ENCODE results near the gene FCHSD2. TPM values are rescaled to one million over a fixed set of nuclear protein-coding genes. Genes with fewer than 3 reads are reported as not detected.

The FCHSD2 gene
- total and polyA plus RNA-seq, 2 donors (not counting 3 experiments of a cell fraction or from before 2014, with no cell fraction given), result 20.8 to 56.9 TPM

- H3K9me1 ChIP-seq (replicated peaks; ENCODE audit: control insufficient read depth, extremely low read depth, insufficient read depth, low read length), result no peaks in the 10 kb centered on the region
- H3K9me3 ChIP-seq (replicated peaks; ENCODE audit: control insufficient read depth, insufficient read depth, low read length), result no peaks in the 10 kb centered on the region
- H3K27me3 ChIP-seq (ENCODE audit: control insufficient read depth in 2 of 2, insufficient read depth in 2 of 2, low read length in 2 of 2), result no peaks in the 10 kb centered on the region
- DNase-seq (ENCODE audit: low read depth, low spot score) (no peak), FAIRE-seq (no peak)
- ChIA-PET CTCF (no interaction called here), POLR2A (no interaction called here)
- no peak overlapping the region for H3K4me2 ChIP-seq (ENCODE audit: insufficient read depth, low read length)
- no peak overlapping the region for H3K9ac ChIP-seq (replicated peaks; ENCODE audit: extremely low read depth, insufficient read depth, low read length)
- intact Hi-C loops (cut with micrococcal nuclease) (no loop called here), dilution Hi-C loops (cut with MboI; ENCODE audit: extremely low pct_ligation_motif_present, low sequenced_read_pairs) (no loop called here)
- H4K20me1 ChIP-seq (replicated peaks; ENCODE audit: control insufficient read depth, extremely low read depth, insufficient read depth, low read length), result no peaks in the 10 kb centered on the region
- H3K4me1 ChIP-seq (ENCODE audit: control insufficient read depth, extremely low read depth, insufficient read depth, low read length), result peaks cover 13% of the 10 kb centered on the region
- H3K4me3 ChIP-seq (replicated peaks in 1 of 3; ENCODE audit: insufficient read depth in 1 of 3, low read depth in 1 of 3, low read length in 3 of 3), result no peak overlapping the region
- no peak for TF ChIP-seq GATA2 (IDR thresholded peaks at IDR 0.05; ENCODE audit: insufficient read depth, insufficient read length, low read depth, low read length)
- TF ChIP-seq JUN (IDR thresholded peaks at IDR 0.05; ENCODE audit: borderline replicate concordance, insufficient read depth, insufficient read length, low read depth), result no peak
- no peak for TF ChIP-seq EZH2 (IDR thresholded peaks at IDR 0.05; ENCODE audit: borderline replicate concordance, low read depth, low read length, severe bottlenecking)
- TF ChIP-seq POLR2A (IDR thresholded peaks at IDR 0.05; ENCODE audit: low read depth, low read length), result no peak
- H3K27ac ChIP-seq (ENCODE audit: insufficient read depth, low read depth, low read length), result no peak overlapping the region
- no peaks in the 10 kb centered on the region for H3K79me2 ChIP-seq (ENCODE audit: control insufficient read depth, insufficient read depth, low read length)
- H3K36me3 ChIP-seq (ENCODE audit: control insufficient read depth in 2 of 2, extremely low read depth in 1 of 2, insufficient read depth in 2 of 2, low read length in 2 of 2), result no peaks in the 10 kb centered on the region
- no TSS peak for BruUV-seq (replicated peaks)
- no peak overlapping the region for H2AFZ ChIP-seq (ENCODE audit: low read depth, low read length)
These were observed 210.0 kb downstream of the FCHSD2 start for GRCh38 chr11:72932132-72932570.

GRCh38 chr11:72930008-72930407 lies 212.1 kb downstream of the FCHSD2 start:
- Histone ChIP-seq H3K27me3 (ENCODE audit: control insufficient read depth in 2 of 2, insufficient read depth in 2 of 2, low read length in 2 of 2) (no peaks in the 10 kb centered on the region), H3K9me1 (replicated peaks; ENCODE audit: control insufficient read depth, extremely low read depth, insufficient read depth, low read length) (no peaks in the 10 kb centered on the region), H3K36me3 (ENCODE audit: control insufficient read depth in 2 of 2, extremely low read depth in 1 of 2, insufficient read depth in 2 of 2, low read length in 2 of 2) (no peaks in the 10 kb centered on the region), H2AFZ (ENCODE audit: low read depth, low read length) (no peak overlapping the region), H3K9me3 (replicated peaks; ENCODE audit: control insufficient read depth, insufficient read depth, low read length) (no peaks in the 10 kb centered on the region), H3K27ac (ENCODE audit: insufficient read depth, low read depth, low read length) (no peak overlapping the region), H3K79me2 (ENCODE audit: control insufficient read depth, insufficient read depth, low read length) (peaks cover 3% of the 10 kb centered on the region), H3K4me3 (replicated peaks in 1 of 3; ENCODE audit: insufficient read depth in 1 of 3, low read depth in 1 of 3, low read length in 3 of 3) (no peak overlapping the region), H4K20me1 (replicated peaks; ENCODE audit: control insufficient read depth, extremely low read depth, insufficient read depth, low read length) (no peaks in the 10 kb centered on the region), H3K9ac (replicated peaks; ENCODE audit: extremely low read depth, insufficient read depth, low read length) (no peak overlapping the region), H3K4me1 (ENCODE audit: control insufficient read depth, extremely low read depth, insufficient read depth, low read length) (peaks cover 3% of the 10 kb centered on the region), H3K4me2 (ENCODE audit: insufficient read depth, low read length) (no peak overlapping the region)
- no peak for FAIRE-seq
- DNase-seq (ENCODE audit: low read depth, low spot score), result no peak
- dilution Hi-C loops (cut with MboI; ENCODE audit: extremely low pct_ligation_motif_present, low sequenced_read_pairs) (no loop called here), intact Hi-C loops (cut with micrococcal nuclease) (no loop called here)
- BruUV-seq (replicated peaks), result no TSS peak
- POLR2A ChIA-PET, result no interaction called here
- CTCF ChIA-PET, result interaction anchor here (1.2 to 1.5 kb wide), 2 partner anchors 205 to 248 kb away, joined by 3 to 5 read pairs; no protein-coding TSS in a partner anchor
- TF ChIP-seq CTCF (IDR thresholded peaks at IDR 0.05; ENCODE audit: extremely low read depth in 1 of 2, insufficient read depth in 1 of 2, low read depth in 1 of 2, low read length in 2 of 2) (no peak), MAX (IDR thresholded peaks at IDR 0.05; ENCODE audit: insufficient read depth, insufficient read length) (no peak), EZH2 (IDR thresholded peaks at IDR 0.05; ENCODE audit: borderline replicate concordance, low read depth, low read length, severe bottlenecking) (no peak), GATA2 (IDR thresholded peaks at IDR 0.05; ENCODE audit: insufficient read depth, insufficient read length, low read depth, low read length) (no peak), JUN (IDR thresholded peaks at IDR 0.05; ENCODE audit: borderline replicate concordance, insufficient read depth, insufficient read length, low read depth) (no peak), POLR2A (IDR thresholded peaks at IDR 0.05; ENCODE audit: low read depth, low read length) (no peak), FOS (IDR thresholded peaks at IDR 0.05; ENCODE audit: borderline replicate concordance, insufficient read depth, low read length) (no peak), POLR2AphosphoS5 (IDR thresholded peaks at IDR 0.05; ENCODE audit: insufficient read depth, low read depth, low read length) (no peak), MYC (IDR thresholded peaks at IDR 0.05; ENCODE audit: low read depth, low read length) (no peak)

Measured in endothelial cell of umbilical vein (primary cell).